ENCODE data around the gene SLC25A22.

GRCh38 chr11:749731-750130, 48.4 kb downstream of the SLC25A22 start:
- no peak for TF ChIP-seq CTCF (IDR thresholded peaks at IDR 0.05)
- TF ChIP-seq EZH2 (IDR thresholded peaks at IDR 0.05; ENCODE audit: borderline replicate concordance, insufficient read depth, low read depth, low read length, poor library complexity, severe bottlenecking): no peak
